ELR (cell line): Measurements from ENCODE around the gene TGFBR3L.

ENCODE experiments used
- DNase-seq: peaks from one replicate; pipeline ENCODE4 v3.0.0-alpha.2; 2015; ENCODE audit warnings: low read depth

TGFBR3L gene

DNA sequence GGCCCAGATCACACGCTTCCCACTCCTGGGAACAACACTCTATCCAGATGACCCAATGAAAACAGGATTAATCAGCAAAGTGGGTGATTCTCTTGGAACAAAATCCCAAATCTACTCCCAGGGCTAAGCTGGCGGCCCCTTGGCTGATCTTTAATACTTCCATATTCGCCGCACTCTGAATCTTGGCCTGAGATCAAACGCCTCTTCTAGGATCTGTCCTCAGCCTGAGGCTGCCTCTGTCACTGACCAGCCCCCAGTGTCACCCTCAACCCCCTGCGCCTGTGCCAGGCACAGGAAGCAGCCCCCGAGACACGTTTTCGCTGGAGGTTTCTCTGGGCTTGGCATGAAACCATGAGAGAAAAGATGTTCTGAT lies 13.7 kb downstream of the TGFBR3L start:
- no peak for DNase-seq

DNA sequence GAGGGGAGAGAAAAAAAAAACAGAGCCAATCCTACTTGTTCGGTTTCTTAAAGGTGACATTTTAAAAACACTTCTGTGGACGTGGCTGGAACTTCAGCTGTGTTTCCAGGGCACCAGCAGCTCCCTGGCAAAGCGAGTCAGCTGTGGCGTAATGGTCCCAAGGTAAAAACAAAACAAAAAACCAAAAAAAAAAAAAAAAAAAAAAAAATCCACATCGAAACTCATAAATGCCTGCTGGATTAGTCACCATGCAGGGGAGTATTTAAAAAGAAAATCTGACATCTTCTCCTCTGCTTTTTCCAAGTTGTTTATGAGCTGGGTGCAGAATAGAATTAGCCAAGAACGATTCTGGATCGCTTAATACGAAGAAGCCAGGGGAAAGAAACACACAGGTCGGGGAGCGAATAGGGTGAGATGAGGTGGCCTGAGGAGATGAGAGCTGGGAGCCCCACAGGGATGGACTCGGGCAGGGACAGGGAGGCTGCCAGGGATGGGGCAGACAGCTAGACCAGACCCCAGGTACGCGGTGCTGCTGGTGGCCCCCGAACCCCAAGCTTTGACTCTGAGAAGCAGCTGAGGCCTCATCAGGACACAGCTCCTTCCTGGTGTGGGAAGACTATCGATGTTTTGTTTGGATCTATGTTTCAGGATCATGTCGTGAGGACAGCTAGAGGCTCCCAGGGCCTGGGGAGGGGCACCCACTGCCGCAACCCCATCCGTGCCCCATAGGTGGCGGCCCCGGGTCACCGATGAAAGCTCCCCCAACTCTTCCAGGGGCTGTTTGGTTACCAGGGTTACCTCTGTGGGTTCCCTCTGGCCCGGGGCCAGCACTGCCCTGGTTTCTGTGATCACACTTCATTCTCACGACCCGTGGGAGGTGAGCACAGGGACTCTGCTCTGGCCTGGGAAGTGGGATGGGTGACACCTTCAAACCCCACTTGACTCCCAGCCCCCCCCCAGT lies 14.4 kb downstream of the TGFBR3L start:
- DNase-seq: peak; percentile 86

DNA sequence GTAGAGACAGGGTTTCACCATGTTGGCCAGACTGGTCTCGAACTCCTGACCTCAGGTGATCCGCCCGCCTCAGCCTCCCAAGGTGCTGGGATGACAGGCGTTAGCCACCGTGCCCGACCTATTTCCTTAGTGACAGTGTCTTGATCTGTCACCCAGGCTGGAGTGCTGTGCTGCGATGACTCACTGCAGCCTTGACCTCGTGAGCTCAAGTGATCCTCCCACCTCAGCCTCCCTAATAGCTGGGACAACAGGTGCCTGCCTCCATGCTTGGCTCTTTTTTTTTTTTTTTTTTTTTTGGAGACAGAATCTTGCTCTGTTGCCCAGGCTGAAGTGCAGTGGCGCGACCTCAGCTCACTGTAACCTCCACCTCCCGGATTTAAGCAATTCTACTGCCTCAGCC lies 15.4 kb downstream of the TGFBR3L start:
- peak; percentile 53 for DNase-seq

DNA sequence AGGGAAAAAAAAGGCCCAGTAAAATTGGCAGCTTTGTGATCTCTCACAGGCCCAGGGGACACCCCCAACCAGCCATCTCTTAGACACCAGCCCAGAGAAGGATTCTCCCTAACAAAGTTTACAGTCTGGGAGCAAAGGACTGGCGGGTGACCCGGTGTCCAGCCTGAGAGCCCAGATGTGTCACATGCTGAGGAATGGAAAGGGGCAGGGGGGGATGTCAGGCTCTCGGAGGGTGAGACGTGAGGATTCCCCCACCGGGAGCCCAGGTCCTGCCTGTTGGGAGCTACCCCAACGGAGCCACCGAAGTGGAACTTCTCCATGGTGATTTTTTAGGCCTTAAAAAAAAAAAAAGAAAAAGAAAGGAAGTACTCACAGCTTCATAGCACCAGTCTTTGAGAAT lies 16.1 kb downstream of the TGFBR3L start:
- no peak for DNase-seq

DNA sequence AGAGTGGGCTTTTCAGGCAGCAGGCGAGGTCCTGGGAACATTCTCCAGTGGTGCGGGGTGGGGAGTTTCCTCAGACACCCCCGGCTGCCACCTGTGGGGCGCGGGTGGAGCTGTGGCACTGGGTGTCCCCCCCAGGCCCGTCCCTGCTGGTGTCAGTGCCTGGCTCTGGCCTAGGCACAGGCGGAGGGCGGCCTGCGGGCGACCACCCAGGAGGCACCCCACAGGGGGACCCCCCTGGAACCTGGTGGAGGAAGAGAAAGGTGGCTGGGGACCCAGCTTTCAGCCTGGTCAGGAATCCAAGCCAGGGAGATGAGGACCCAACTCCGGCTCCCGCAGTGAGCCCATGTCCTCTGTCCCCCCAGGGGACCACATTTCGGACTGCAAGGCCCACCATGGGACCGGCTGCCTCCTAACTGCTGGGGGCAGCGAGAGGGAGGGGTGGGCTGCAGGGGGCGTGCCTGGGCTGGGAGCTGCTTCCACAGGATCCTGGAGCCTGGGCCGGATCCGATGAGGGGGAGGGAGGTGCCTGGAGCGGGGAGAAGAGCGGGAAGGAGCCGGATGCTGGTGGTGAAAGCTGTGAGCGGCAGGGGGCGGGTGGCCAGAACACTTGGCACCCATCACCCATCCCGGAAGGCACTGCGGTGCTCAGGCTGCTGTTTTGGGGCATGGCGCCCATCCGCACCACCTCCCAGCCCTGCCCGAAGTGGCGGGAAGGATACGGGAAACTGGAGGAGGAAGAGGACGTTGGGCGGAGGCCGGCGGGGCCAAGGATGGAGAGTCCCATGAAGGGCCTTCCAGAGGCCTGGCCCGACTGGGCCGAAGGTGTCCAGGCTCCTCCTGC lies 16.8 kb downstream of the TGFBR3L start:
- no peak for DNase-seq

DNA sequence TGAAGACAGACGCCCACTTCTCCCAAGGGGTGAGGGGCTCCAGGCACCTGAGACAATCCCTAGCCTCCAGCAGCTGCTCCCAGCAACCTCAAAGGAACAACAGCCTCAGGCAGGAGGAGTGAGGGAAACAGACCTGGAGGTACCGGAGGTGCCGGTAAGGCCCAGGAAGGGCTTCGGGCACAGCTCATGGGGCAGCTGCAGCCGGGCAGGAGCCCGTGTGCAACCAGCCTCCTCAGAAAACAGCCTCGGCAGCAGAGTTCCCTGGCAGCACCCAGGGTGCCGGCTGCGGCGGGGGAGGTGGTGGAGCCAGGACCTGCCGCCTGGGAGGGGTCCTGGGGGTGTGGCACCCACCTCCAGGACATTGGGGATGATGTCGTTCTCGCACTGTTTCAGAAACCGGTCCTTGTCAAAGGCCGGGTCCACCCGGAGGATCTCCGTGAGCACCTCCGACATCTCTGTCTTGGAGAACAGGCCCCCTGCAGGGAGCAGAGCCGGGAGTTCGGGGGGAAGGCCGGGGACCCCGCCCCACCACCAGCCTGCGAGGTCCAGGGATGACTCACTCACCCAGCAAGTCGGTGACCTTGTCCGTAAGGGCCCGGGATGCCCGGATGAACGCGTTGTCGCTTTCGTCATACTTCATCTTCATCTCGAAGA lies 17.8 kb downstream of the TGFBR3L start:
- no peak for DNase-seq

DNA sequence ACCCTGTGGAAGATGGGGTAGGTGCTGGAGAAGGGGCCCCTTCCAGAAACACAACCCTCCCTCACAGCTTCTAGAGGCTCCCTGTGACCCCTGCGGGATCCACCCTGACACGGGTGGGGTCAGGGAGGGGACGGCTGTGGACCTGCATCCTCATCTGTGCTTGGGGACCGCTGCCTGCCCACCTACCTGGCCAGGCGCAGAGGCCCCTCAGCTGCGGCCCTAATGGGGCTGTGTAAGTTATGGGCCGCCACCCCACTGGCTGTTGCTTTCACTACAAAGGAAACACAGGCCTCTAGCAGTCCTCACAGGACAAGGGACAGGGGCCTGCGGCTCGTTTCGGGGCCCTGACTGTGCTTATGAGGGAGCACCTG lies 18.3 kb downstream of the TGFBR3L start:
- DNase-seq: no peak

DNA sequence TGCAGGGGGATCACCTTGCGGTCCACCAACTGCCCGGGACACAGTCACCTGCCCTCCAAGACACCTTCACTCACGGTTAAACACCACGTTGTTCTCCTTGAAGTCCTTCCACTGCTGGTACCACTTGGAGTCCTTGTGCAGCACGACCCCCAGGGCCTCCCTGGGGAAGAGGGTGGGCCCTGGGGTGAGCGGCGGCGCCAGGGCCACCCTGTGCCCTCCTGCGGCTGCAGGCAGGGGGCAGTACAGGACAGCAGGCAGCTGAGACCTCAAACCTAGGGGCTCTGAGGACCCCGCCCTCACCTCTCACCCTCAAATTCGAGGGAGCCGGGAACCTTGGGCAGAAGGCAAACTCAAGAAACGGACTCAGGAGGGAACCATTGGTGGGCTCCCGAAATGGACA lies 18.8 kb downstream of the TGFBR3L start:
- DNase-seq: no peak

DNA sequence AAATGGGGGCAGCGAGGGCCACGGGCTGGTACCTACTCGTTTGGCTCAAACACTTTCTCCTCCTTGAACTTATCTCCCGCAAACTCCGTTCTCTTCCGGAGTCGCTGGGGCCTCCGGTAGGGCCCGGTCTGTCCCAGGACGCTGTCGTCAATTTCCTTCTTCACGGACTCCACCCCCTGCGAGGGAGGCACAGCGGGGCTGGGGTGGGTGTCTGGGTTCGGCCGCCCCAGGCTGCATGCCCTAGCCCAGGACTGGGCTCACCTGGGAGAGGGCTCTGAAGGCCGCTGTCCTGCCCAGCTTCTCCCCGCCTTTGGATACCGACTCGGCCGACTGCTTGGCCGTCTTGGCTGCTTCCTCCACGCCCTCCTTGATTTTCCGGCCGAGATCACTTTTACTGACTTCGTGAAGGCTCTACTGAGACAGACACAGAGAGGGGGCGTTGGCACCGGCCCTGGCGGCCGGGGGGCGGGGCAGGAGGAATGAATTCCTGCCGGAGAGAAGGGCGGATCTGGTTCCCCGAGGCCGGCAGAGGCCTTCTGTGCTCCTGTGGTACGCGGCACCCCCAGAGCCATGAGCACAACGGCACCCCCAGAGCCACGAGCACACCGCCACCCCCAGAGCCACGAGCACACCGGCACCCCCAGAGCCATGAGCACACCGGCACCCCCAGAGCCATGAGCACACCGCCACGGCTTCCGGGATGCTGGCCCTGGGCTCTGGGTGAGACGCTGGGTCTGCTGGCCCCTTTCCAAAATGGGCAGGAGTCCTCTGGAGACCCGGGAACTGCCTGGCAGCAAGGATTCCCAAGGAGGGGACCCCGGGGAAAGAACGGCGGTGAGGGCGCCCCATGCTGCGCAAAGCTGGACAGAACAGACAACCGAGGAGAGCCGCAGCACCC lies 19.4 kb downstream of the TGFBR3L start:
- no peak for DNase-seq

DNA sequence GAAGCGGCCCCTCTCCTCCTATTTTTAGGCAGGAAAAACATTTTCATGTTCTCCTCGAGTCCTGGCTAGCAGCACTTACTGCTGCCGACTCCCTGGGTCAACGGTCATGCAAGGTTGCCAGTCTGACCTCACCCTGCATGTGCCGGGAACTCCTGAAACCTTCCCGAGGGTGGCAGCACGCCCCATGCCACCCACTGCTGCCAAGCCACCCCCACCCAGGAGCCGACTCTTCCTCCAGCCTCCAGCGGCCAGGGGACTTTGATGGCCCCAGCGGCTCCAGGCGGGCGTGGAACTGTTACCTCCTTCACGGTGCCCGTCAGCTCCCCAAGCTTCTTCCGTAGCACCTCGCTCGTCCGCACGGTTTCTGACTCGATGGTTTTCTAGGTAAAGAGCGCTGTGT lies 20.1 kb downstream of the TGFBR3L start:
- DNase-seq: no peak

DNA sequence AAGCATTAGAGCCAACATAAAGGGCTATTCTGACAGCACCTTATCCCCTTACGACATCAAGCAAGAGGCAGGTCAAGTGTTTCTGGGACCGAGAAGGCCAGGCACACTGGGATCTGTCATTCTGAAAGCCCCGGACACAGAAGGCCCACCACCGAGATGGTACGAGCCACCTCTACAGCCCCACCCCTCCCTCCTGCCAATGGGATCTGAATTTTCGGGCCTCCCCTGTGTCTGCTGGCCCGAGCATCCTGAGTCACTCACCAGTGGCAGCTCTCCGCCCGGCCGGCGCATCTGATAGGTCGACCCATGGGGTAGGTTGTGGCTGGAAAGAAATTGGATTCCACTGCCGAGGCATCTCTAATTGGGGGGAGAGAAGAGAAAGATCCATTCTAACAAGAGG lies 26.2 kb downstream of the TGFBR3L start:
- no peak for DNase-seq

DNA sequence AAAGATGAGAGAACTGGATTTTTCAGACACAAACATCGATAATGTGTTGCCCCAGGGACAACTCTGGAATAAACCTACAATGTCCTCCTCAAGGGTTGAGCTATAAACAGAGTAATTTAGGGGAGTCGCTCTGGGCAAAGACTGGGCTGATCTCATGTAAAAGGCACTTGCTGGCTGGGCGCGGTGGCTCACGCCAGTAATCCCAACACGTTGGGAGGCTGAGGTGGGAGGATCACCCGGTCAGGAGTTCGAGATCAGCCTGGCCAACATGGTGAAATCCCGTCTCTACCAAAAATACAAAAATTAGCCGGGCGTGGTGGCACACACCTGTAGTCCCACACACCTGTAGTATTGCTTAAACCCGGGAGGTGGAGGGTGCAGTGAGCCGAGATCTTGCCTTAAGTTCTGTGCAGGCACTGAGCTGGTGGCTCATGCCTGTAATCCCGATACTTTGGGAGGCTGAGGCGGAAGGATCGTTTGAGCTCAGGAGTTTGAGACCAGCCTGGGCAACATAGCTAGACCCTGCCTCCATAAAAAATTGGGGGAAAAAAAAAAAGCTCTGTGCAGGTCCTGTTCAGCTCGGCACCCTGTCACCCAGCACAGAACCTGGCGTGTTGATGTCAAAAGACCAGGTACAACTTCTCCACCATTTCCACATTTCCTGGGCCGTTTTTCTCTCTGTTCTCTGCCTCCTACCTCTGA lies 27.4 kb downstream of the TGFBR3L start:
- no peak for DNase-seq

DNA sequence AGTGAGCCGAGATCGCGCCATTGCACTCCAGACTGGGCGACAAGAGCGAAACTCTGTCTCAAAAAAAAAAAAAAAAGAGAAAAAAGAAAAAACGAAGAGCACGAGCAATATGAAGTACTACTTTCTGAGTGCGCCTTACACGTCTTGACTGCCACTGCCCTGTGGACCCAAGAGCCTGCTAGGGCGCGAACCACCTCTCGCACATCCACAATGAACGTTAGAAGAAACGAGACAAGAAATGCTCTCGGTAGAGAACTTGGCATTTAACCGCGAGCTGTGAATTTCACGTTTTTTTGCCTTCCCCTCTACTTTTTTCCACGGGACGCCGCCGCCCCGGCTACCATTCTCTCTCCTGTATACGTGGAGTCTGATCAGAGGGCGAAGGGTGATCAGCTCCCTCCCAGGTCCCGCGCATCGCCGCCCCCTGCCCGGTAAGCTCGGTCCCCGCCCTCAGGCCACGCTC lies 28.4 kb downstream of the TGFBR3L start:
- DNase-seq: peak; percentile 35

DNA sequence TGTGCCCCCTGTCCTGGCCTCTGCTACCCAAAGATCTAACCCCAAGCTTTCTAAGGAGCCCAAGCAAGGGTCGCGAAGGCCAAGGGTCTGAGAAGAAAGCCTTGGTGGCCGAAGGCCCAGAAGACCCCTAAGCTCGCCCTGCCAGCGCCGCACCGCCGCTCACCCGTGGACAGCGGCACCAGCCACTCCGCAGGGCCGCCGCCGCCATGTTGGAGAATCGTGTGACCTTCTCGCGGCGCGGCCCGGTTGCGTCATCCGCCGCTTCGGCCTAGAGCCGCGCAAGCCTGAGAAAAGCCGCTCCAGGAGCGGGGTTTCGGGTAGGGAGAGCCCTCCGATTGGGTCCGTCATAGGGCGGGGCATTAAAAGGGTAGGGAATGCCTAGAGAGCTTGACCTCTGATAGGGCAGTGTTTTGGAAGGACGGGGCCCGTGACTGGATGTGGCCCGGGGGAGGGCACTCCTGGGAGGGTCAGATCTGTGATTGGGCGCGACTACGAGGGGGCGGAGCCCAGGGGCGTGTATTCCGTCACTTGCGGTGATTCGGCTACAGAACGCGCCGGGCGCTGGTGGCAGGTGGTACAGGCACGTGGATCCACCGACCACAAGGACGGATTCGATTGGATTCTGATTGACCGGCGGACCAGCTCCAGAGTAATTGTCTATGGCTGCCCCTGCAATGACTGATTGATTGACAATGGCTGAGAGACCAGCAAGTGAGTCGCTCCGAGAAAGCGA lies 29.0 kb downstream of the TGFBR3L start, which contains the start of gene TIMM44:
TIMM44 (minus strand) TSS at position 223 of the 733 bp plus-strand sequence; CDS start at position 208, 15 bp downstream.
- peak; percentile 100 for DNase-seq

DNA sequence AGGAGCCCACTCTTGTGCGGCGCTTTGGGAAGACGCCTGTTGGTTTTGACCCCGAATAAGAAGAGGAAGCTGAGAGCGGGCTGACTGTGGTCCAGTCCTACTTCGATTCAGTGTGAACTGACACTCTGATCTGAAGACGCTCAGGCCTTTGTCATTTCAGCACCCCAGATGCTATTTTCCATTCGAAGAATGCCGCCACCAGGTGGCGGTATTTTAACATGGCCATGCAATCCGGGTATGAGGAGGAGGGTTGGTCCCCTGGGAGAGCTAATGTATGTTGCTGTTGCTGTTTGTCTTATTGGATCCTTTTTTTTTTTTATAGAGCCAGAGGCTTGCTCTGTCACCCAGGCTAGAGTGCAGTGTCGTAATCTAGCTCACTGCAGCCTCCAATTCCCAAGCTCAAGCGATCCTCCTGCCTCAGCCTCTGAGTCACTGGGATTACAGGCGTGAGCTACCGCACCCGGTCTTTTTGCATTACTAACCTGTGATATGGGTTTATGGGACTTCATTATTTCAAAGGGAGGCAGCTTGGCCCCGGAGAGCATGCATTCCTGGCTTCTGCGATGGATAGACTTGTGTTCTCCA lies 29.6 kb downstream of the TGFBR3L start:
- DNase-seq: peak; percentile 91

DNA sequence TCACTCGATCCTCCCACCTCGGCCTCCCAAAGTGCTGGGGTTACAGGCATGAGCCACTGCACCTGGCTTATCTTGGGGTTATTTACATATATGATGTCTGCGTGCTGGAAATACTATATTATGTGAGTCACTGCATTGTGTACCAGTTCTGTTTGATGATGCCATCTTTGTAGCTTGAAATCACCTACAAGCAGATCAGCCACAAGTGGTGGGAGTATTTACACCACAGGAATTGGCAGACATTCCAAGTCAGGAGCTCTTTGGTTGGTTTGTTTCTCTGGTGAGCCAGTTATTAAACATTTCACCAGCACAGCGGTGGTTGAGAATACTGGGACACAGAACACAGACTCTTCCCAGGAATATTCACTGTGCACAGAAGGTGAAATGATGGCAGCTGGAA lies 33.3 kb downstream of the TGFBR3L start:
- DNase-seq: peak; percentile 40

DNA sequence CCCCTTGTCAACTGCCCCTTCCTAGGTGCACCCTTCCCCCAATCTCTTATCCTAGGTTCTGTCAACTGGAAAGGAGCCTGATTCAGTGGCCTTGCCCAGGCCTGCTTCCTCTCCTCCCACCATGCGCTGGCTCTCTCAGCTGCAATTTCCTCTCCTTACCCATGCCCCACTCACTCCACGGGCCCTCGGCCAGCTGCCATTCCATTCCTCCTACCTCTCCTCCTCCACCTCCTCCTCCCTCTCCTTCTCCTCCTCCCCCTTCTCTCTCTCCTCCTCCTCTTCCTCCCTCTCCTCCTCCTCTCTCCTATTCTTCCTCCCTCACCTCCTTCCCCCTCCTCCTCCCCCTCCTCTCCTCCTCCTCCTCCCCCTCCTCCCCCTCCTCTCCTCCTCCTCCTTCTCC lies 38.4 kb downstream of the TGFBR3L start:
- DNase-seq: peak; percentile 19

DNA sequence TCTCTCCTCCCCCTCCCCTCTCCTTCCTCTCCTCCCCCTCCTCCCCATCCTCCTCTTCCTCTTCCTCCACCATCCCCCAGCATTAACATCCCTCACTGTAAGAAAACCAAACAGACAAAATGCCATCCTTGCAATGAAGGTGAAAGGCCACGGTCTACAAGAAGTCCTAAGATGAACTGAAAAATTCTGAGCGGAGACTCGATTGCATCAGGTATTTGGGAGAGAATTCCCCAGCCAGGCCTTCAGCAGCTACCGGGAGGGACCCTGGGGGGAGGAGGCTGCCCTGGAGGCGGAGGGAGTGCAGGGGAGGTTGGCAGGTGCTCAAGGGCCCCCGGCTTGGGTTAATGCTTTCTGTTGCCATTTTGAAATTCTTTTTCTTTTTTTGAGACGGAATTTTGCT lies 38.9 kb downstream of the TGFBR3L start:
- no peak for DNase-seq

DNA sequence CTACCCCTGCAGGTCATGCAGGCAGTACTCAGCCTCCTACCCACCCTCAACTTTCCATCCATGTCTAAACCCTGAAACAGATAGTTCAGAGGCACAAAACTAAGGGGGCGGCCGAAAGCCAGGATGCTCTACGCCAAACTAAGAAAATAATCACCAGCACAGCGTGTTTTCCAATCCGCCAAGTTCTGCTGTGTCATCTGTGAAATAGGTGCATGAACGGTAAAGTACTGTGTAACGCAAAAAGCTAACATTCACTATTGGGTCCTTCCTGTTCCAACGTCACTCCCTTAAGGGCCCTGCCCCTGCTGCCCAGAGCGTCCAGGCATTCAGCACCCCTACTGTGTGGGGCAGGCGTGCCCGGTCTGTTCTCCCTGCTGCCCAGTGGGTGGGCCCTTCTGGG lies 41.1 kb downstream of the TGFBR3L start:
- no peak for DNase-seq

DNA sequence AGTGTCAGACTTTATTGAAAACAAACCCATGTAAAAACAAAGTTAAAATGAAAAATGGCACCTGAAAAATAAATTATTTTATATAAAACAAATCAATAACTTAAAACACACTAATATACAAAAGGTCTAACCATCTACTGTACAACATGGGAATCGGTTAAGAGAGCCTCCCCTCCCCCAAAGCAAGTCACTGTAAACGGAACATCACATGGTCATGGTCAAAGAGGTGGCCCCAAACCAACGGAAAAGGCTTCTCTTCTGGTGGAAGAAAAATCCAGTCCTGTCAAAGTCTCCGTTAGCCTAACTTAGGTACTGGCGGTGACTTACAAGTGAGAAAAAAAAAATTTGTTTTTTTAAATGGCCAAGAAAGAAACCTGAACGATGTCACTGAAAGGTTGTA lies 44.6 kb downstream of the TGFBR3L start:
- no peak for DNase-seq
